KBM-7 (cell line): Measurements from ENCODE around the gene TAF1B.

Experiments
- DNase-seq: peaks from one replicate; pipeline ENCODE4 v3.0.0-alpha.2; 2015
- in situ Hi-C: fragments of 300-500 bp; cut with MboI; formaldehyde crosslinking; loops from 2 replicates; pipeline ENCODE4 v1.14.3; 2020; ENCODE audit warnings: low sequenced_read_pairs, low pct_unique_long_range_greater_than_20kb, mixed read lengths

TAF1B gene

DNA sequence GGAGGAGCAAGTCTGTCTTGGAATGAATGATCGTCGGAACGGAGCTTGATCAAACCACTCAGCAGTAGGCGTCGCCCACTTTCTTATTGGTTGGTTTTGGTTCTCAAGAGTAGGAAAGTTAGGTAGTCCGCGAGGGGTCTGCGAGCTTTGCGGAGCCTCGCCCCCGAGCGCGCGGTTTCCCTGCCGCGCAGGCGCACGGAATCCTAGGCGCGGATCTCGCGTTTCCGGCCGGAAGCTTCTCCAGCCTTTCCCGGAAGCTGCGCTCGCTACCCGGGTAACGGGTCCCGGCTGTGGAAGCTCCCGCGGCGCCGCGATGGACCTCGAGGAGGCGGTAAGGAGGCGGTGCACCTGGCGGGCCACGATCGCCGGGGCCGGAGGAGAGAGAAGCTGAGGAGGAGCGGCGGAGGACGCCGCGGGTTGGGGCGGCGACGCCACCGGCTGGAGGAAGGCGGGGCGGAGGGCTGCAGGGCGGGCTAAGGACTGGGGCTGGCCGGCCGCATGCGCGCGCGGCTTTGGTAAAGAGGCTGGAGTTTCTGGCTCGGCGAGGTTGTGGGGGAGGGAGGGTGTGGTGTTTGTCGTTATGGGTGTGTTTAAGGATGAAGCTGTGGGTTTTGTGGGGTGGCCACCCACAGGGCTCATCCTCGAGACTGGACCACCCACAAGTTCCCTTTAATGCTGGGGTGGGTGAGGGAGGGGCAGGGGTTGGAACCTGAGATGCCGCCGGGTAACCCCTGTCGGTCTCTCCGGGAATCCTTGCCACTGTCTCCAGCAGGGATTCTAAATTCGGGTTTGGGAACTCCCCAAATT is at the start of gene TAF1B:
TSS of gene TAF1B (plus strand) at position 246 of the 807 bp plus-strand sequence. CDS start at position 314, 68 bp downstream.
- in situ Hi-C loops: no loop called here
- DNase-seq: peak; percentile 98

DNA sequence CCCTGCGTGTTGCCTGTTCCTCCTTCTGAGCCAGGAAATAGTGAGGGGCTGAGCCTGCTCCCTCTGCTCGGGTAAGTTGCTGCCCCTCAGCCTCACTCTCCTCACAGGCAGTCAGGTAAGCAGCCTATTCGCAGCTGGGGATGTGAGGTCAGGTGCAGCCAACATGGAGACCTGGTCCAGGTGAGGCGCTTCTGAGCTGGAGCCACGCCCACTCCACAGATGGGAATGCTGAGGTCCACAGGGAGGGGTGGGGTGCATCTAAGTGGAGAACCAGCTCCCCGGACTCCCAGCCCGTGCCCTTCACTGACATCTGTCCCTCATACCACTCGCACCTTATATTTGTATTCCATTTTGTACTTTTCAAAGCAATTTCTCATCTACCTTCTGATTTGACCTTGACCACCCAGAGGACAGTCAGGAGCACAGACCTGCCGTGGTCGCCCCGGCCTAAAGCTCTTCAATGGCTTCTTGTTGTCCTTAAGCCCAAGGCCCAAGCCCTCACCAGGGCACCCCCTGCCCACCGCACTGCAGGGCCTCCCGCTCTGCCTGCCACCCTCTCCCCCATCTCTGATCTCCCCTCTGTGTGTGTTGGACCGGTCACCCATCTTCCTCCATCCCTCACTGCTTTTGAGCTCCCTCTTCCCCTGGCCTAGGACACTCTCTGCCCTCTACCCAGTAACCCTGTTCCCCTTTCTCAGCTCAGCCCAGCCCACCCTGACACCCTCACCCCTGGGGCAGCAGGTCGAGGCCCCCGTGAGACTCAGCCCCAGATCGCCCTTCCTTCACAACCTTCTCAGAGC is 49.2 kb upstream of the TAF1B start:
- DNase-seq: no peak
- in situ Hi-C loops: loop anchor here (10.0 kb wide), 1 partner anchor 261 kb away; no protein-coding TSS in a partner anchor

DNA sequence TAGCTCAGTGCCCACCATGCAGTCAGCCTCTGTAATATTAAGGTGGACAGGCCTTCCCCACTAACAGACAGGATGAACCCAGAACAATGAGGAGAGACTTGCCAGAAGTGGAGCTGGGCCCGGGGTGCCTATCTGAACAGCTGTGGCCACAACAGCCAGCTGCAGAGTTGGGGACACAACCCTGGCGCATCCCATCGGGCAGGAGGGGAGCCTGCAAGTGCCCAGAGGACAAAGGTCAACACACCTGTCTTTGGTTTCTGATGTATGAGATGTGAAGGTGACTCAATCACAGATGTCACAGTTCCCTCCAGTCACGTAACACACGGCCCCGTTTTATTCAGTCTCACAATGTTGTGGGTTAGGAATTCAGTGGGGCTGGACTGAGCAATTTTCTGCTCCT is 48.2 kb upstream of the TAF1B start:
- DNase-seq: no peak
- in situ Hi-C loops: loop anchor here (10.0 kb wide), 1 partner anchor 260 kb away; no protein-coding TSS in a partner anchor

- in situ Hi-C loops: loop anchor here (10.0 kb wide), 1 partner anchor 258 kb away; no protein-coding TSS in a partner anchor
- DNase-seq: no peak
These were observed 46.9 kb upstream of the TAF1B start for GRCh38 chr2:9796056-9797010.

DNA sequence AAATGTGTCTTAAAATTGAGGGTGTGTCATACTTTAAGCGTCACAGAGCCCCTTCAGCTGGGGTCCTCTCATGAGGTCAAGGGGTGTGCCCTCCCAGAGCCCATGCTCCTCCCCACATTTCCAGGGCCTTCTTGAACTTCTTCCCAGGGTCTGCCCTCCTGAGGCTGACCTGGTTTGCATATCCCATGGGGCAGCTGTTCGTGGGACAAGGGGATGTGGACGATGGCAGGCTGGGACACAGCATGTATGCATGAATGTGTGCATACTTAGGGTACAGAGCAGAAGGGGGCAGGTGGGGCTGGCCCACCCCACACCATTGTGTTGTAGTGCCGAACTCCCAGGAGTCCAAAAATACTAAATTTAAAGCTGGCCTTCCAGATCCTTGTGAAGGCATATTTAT is 46.2 kb upstream of the TAF1B start:
- no peak for DNase-seq
- in situ Hi-C loops: loop anchor here (10.0 kb wide), 1 partner anchor 258 kb away; no protein-coding TSS in a partner anchor

GRCh38 chr2:9797681-9798556 is 45.4 kb upstream of the TAF1B start:
- no peak for DNase-seq
- in situ Hi-C loops: loop anchor here (10.0 kb wide), 1 partner anchor 257 kb away; no protein-coding TSS in a partner anchor

GRCh38 chr2:9799011-9799596 is 44.2 kb upstream of the TAF1B start:
- DNase-seq: no peak
- in situ Hi-C loops: loop anchor here (10.0 kb wide), 1 partner anchor 256 kb away; no protein-coding TSS in a partner anchor

DNA sequence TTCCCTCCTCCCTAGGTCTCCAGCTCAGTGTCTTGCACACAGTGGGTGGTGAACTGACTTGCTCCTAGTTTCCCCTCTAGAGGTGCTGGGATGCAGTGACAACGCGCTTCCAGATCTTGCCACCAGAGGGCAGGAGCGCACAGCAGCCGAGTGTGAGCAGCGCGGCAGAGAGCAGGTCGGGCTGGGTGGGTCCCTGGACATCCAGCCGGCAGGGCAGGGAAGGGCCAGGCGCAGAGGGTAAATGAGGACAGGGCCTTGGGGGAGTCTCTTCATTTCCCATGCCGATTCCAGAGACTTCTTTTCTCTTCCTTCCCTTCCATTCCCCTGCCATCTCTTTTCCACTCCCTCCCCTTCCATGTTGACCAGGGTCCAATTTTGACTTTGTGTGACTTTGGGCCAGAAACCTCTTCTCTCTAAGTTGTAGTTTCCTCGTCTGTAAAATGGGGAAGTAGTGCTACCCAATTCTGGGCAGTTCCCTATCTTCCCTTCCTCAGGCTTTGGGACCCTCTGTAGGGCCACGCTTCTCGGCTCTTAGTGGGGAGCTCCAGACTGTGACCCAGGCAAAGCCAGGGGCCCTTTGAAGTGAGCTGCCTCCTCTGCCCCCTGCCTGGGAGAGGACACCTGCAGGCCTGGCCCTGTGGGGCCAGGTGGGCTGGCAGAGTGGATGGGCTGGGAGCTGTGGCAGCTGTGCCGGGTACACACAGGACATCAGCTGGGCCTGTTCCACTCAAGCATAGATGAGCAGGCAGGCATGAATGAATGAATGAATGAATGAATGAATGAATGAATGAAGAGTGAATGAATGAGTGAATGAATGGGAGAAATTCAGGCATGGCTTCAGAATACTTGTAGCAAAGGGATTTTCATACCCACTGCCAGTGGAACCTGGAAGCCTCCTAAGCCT is 43.3 kb upstream of the TAF1B start:
- peak; percentile 93 for DNase-seq
- in situ Hi-C loops: loop anchor here (10.0 kb wide), 1 partner anchor 255 kb away; no protein-coding TSS in a partner anchor

GRCh38 chr2:9800639-9800974 is 42.7 kb upstream of the TAF1B start:
- in situ Hi-C loops: no loop called here
- DNase-seq: no peak

- no peak for DNase-seq
- in situ Hi-C loops: no loop called here
These were observed 42.1 kb upstream of the TAF1B start for GRCh38 chr2:9800975-9801726.

- in situ Hi-C loops: no loop called here
These were observed 40.7 kb upstream of the TAF1B start for GRCh38 chr2:9802576-9802993.

DNA sequence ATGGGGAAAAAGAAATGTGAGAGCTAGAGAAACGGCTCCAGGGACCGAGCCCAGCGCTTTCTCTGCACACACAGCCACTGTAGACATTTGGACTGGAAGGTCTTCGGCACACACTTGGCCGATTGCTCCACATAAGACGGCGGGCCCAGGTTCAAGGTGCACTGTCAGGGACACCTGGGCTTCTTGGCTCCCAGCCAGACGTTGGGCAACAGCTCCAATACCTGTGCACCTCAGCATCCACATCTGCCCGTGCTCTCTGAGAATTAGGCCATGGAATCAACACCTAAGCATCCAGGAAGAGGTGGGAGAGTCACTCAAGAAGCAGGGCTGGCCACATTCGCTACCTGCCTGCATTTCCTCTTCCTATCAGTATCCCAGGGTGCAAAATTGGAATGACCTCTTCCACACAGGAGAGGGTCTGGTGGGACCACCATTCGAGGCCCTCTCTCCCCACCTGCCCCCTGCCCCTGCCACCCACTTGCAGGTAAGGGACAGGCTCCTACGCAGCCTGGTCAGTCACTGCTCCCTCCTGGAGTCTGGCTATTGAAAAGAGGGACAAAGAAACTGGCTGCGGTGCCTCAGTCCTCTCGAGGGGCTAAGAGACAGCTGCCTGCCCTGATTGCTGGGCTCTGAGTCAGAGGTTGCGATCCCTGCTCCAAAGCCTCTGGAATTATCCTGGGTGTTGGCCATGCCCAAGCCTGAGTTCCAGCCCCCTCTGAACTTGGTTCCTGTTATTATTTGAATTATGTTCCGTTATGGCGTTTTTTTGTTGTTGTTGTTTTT is 40.1 kb upstream of the TAF1B start:
- in situ Hi-C loops: no loop called here
- DNase-seq: no peak

More at GRCh38 chr2:9802576-9802993, 40.7 kb upstream of the TAF1B start:
- DNase-seq: no peak

GRCh38 chr2:9805435-9806297 is 37.6 kb upstream of the TAF1B start:
- no peak for DNase-seq
- in situ Hi-C loops: no loop called here

GRCh38 chr2:9806298-9806610 is 37.0 kb upstream of the TAF1B start:
- DNase-seq: no peak
- in situ Hi-C loops: no loop called here

DNA sequence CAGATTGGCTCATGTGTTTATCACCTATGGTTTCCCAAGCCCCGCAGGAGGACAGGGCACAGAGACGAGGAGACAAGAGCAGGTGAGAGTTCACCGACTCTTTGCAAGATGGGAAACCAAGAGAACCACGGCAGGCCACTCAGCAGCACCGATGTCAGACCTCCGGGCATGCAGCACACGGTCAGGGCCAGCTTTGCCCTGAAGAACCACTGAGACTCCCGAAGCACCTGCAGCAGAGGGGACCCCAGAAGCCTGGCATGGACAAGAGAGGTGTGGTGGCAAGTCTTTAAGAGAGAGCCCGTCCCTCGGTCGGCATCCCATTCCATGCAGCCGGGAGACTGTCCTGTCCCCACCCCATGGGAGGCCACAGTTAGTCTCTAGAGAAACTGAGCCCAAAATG is 36.6 kb upstream of the TAF1B start:
- no peak for DNase-seq
- in situ Hi-C loops: no loop called here
